ENCODE measurements around the gene ABI3BP.

- TF ChIP-seq CTCF (IDR thresholded peaks at IDR 0.05) (no peak), GABPB1 (CRISPR knock-in tag; IDR thresholded peaks at IDR 0.05) (no peak), CBFB (CRISPR knock-in tag; IDR thresholded peaks at IDR 0.05; ENCODE audit: low read depth) (no peak), ATF1 (CRISPR knock-in tag; IDR thresholded peaks at IDR 0.05) (no peak), ZNF423 (CRISPR knock-in tag; IDR thresholded peaks at IDR 0.05) (no peak)
- TF ChIP-seq, protein P1, sequence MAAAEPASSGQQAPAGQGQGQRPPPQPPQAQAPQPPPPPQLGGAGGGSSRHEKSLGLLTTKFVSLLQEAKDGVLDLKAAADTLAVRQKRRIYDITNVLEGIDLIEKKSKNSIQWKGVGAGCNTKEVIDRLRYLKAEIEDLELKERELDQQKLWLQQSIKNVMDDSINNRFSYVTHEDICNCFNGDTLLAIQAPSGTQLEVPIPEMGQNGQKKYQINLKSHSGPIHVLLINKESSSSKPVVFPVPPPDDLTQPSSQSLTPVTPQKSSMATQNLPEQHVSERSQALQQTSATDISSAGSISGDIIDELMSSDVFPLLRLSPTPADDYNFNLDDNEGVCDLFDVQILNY (CRISPR knock-in tag; IDR thresholded peaks at IDR 0.05), result no peak
Observed at GRCh38 chr3:100868894-100869293, 124.3 kb downstream of the ABI3BP start.
